ENCODE measurements around the gene ANKRD42. TPM values are rescaled to one million over a fixed set of nuclear protein-coding genes. Genes with fewer than 3 reads are reported as not detected.

ANKRD42 gene
- total and polyA plus RNA-seq, 11 donors: 2.0 to 9.1 (median 6.0) TPM

- TF ChIP-seq POLR2A (IDR thresholded peaks at IDR 0.05) (no peak), CTCF (IDR thresholded peaks at IDR 0.05) (no peak)
- Histone ChIP-seq H3K9me3 (no peaks in the 10 kb centered on the region), H3K4me3 (peak overlapping the region in 8 of 12 donors; percentile 2 to 38 (median 24)), H3K36me3 (peaks cover 0 to 100% (median 98%) of the 10 kb centered on the region in 9 donors), H3K27me3 (no peaks in the 10 kb centered on the region), H3K4me1 (peaks cover 0 to 70% (median 55%) of the 10 kb centered on the region in 12 donors), H3K27ac (no peak overlapping the region)
- intact Hi-C loops (cut with DNase I): no loop called here
- WGBS, 4 donors: 58 to 72% (median 68%) methylated on average over 2 of the region's 2 CpGs
- DNase-seq (no peak), ATAC-seq (no peak)
Measured at GRCh38 chr11:83170865-83171264, 22.6 kb upstream of the ANKRD42 start.

GRCh38 chr11:83172551-83172950 is 21.0 kb upstream of the ANKRD42 start:
- H3K4me1 ChIP-seq: peaks cover 0 to 69% (median 58%) of the 10 kb centered on the region in 12 donors
- intact Hi-C loops (cut with DNase I): no loop called here
- DNase-seq: no peak
- no peaks in the 10 kb centered on the region for H3K27me3 ChIP-seq
- ATAC-seq: no peak
- TF ChIP-seq POLR2A (IDR thresholded peaks at IDR 0.05): no peak
- no peak for TF ChIP-seq CTCF (IDR thresholded peaks at IDR 0.05)
- no peak overlapping the region for H3K4me3 ChIP-seq
- H3K27ac ChIP-seq: no peak overlapping the region
- H3K36me3 ChIP-seq: peaks cover 2 to 100% (median 98%) of the 10 kb centered on the region in 9 donors
- no peaks in the 10 kb centered on the region for H3K9me3 ChIP-seq
- 92 to 96% (median 93%) methylated on average over 4 of the region's 4 CpGs for WGBS, 4 donors

- Histone ChIP-seq H3K27me3 (no peaks in the 10 kb centered on the region), H3K36me3 (peaks cover 2 to 100% (median 98%) of the 10 kb centered on the region in 9 donors), H3K4me3 (no peak overlapping the region), H3K4me1 (peaks cover 0 to 69% (median 56%) of the 10 kb centered on the region in 12 donors), H3K27ac (peak overlapping the region in 1 of 12 donors; percentile 24), H3K9me3 (no peaks in the 10 kb centered on the region)
- no peak for DNase-seq
- ATAC-seq: no peak
- intact Hi-C loops (cut with DNase I): no loop called here
- no peak for TF ChIP-seq POLR2A (IDR thresholded peaks at IDR 0.05)
- TF ChIP-seq CTCF (IDR thresholded peaks at IDR 0.05): no peak
Measured at GRCh38 chr11:83174008-83174407, 19.5 kb upstream of the ANKRD42 start.

GRCh38 chr11:83175815-83176214 is 17.7 kb upstream of the ANKRD42 start:
- Histone ChIP-seq H3K27me3 (no peaks in the 10 kb centered on the region), H3K27ac (no peak overlapping the region), H3K36me3 (peaks cover 2 to 100% (median 98%) of the 10 kb centered on the region in 9 donors), H3K9me3 (no peaks in the 10 kb centered on the region), H3K4me3 (no peak overlapping the region), H3K4me1 (peaks cover 0 to 51% (median 40%) of the 10 kb centered on the region in 12 donors)
- TF ChIP-seq CTCF (IDR thresholded peaks at IDR 0.05): no peak
- no peak for TF ChIP-seq POLR2A (IDR thresholded peaks at IDR 0.05)
- ATAC-seq (no peak), DNase-seq (no peak)
- intact Hi-C loops (cut with DNase I): no loop called here
- WGBS, 4 donors: 74 to 92% (median 79%) methylated on average over 1 of the region's 1 CpG

Data from heart left ventricle (tissue), 16 donors.